GM18498 (cell line): ENCODE results near the gene APC2.
A peak's percentile ranks its signal among the peaks of the same experiment; 100 is the strongest.

Experiments
- ATAC-seq: cut with Tn5 transposase; IDR thresholded peaks from one replicate; pipeline ENCODE4 v1.9.1; 2021; ENCODE audit warnings: mild to moderate bottlenecking, moderate library complexity; ENCODE audit not compliant: unreplicated experiment

Gene APC2

GRCh38 chr19:1465191-1466016 lies 15.5 kb downstream of the APC2 start:
- no peak for ATAC-seq

DNA sequence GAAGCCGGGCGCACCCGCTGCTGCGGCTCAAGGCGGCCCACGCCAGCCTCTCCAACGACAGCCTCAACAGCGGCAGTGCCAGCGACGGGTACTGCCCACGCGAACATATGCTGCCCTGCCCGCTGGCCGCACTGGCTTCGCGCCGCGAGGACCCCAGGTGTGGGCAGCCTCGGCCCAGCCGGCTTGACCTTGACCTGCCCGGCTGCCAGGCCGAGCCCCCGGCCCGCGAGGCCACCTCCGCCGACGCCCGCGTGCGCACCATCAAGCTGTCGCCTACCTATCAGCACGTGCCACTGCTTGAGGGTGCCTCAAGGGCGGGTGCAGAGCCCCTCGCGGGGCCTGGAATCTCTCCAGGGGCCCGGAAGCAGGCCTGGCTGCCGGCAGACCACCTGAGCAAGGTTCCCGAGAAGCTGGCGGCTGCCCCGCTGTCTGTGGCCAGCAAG lies 16.1 kb downstream of the APC2 start:
- no peak for ATAC-seq

DNA sequence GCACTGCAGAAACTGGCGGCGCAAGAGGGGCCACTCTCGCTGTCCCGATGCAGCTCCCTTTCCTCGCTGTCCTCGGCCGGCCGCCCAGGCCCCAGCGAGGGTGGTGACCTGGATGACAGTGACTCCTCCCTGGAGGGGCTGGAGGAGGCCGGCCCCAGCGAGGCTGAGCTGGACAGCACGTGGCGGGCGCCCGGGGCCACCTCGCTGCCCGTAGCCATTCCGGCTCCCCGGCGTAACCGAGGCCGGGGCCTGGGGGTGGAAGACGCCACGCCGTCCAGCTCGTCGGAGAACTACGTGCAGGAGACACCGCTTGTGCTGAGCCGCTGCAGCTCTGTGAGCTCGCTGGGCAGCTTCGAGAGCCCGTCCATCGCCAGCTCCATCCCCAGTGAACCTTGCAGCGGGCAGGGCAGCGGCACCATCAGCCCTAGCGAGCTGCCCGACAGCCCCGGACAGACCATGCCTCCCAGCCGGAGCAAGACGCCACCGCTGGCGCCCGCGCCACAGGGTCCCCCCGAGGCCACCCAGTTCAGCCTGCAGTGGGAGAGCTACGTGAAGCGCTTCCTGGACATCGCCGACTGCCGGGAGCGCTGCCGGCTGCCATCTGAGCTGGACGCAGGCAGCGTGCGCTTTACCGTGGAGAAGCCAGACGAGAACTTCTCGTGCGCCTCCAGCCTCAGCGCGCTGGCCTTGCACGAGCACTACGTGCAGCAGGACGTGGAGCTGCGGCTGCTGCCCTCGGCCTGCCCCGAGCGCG lies 16.7 kb downstream of the APC2 start:
- ATAC-seq, result no peak

- ATAC-seq, result no peak
Observed at GRCh38 chr19:1467215-1467489, 17.2 kb downstream of the APC2 start.

DNA sequence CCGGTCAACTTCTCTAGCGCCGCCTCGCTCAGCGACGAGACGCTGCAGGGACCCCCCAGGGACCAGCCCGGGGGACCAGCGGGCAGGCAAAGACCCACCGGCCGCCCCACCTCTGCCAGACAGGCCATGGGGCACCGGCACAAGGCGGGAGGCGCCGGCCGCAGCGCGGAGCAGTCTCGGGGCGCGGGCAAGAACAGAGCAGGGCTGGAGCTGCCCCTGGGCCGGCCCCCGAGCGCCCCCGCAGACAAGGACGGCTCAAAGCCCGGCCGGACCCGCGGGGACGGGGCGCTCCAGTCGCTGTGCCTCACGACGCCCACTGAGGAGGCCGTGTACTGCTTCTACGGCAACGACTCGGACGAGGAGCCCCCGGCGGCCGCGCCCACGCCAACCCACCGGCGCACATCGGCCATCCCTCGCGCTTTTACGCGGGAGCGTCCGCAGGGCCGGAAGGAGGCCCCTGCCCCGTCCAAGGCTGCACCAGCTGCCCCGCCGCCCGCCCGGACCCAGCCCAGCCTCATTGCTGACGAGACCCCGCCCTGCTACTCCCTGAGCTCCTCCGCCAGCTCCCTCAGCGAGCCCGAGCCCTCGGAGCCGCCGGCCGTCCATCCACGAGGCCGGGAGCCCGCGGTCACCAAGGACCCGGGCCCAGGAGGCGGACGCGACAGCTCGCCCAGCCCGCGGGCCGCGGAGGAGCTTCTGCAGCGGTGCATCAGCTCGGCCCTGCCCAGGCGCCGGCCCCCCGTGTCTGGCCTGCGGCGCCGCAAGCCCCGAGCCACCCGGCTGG lies 17.8 kb downstream of the APC2 start:
- no peak for ATAC-seq

- ATAC-seq, result no peak
Observed at GRCh38 chr19:1468274-1468820, 18.4 kb downstream of the APC2 start.

DNA sequence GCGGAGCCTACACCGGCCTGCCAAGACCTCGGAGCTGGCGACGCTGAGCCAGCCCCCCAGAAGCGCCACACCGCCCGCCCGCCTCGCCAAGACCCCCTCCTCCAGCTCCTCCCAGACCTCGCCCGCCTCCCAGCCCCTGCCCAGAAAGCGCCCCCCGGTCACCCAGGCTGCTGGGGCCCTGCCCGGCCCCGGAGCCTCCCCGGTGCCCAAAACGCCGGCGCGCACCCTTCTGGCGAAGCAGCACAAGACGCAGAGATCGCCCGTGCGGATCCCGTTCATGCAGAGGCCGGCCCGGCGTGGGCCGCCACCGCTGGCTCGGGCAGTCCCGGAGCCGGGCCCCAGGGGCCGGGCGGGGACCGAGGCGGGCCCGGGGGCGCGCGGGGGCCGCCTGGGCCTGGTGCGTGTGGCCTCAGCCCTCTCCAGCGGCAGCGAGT lies 18.9 kb downstream of the APC2 start:
- no peak for ATAC-seq

DNA sequence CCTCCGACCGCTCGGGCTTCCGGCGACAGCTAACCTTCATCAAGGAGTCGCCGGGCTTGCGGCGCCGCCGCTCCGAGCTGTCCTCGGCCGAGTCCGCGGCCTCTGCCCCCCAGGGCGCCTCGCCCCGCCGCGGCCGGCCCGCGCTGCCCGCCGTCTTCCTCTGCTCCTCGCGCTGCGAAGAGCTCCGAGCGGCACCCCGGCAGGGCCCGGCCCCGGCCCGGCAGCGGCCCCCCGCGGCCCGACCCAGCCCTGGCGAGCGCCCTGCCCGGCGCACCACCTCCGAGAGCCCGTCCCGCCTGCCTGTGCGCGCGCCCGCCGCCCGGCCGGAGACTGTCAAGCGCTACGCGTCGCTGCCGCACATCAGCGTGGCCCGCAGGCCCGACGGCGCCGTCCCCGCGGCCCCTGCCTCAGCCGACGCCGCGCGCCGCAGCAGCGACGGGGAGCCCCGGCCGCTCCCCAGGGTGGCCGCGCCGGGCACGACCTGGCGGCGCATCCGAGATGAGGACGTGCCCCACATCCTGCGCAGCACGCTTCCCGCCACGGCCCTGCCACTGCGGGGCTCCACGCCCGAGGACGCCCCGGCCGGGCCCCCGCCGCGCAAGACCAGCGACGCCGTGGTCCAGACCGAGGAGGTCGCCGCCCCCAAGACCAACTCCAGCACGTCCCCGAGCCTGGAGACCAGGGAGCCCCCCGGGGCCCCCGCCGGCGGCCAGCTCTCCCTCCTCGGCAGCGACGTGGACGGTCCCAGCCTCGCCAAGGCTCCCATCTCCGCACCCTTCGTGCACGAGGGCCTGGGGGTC lies 19.5 kb downstream of the APC2 start:
- no peak for ATAC-seq

DNA sequence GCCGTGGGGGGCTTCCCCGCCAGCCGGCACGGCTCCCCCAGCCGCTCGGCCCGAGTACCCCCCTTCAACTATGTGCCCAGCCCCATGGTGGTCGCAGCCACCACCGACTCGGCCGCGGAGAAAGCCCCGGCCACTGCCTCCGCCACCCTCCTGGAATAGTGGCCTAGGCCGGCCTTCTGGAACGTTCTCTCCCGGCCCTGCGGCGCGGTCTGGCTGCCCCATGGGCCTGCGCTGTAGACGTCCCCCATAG lies 20.1 kb downstream of the APC2 start:
- no peak for ATAC-seq

DNA sequence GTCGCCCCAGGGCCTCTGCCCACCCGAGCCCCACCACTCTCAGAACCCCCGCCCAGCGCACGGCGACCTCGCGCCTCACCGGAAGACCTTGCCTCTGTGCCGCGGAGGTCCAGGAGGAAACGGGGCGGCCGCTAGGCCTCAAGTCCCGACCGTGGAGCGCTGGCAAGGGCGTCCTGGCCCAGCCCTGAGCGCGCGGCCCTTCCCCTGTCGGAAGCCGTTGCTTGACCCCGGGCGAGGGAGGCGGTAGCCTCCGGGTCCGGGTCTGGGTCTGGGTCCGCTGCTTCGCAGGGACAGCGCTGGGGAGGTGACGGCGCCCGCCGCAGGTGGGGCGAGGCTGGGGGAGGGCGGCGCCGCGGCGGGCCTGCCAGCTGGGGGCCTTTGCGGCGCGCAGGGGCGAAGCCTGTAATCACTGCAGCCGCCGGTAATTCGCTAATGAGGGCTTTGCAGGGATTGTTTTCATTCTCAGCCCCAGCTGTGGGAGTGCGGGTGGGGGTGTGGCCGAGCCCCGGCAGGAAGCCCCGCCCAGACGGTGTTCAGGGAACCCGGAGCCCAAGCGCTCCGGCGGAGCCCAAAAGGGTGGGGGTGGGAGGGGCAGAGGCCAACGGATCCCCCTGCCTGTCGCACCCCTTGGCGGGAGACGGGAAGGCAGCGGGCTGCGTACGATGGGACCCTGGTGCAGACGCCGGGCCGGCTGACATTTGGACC lies 20.5 kb downstream of the APC2 start:
- ATAC-seq, result peak; percentile 42

DNA sequence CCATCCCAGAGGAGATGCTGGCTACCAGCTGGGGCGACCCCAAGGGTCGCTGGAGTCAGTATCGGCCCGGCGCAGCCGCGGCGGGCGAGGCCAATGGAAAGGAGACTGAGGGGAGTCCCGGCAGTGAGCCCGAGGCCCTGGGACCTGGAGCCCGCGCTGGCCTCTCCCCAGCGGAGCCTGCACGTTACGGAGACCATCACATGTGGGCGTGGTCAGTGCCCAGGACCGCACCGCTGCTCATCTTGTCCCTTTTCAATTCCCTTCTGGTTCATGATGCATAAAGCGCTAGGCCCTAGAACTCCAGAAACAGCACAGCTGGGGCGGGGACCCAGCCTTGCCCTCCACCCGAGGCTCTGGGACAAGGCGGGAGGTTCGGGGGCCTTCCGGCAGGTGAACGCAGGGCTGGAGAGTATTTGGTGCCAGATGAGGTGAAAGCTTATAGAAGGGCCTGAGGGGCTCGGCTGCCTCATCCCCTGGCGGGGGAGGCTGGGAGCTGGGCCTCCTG lies 21.1 kb downstream of the APC2 start:
- no peak for ATAC-seq

- no peak for ATAC-seq
Observed at GRCh38 chr19:1471515-1472160, 21.7 kb downstream of the APC2 start.

DNA sequence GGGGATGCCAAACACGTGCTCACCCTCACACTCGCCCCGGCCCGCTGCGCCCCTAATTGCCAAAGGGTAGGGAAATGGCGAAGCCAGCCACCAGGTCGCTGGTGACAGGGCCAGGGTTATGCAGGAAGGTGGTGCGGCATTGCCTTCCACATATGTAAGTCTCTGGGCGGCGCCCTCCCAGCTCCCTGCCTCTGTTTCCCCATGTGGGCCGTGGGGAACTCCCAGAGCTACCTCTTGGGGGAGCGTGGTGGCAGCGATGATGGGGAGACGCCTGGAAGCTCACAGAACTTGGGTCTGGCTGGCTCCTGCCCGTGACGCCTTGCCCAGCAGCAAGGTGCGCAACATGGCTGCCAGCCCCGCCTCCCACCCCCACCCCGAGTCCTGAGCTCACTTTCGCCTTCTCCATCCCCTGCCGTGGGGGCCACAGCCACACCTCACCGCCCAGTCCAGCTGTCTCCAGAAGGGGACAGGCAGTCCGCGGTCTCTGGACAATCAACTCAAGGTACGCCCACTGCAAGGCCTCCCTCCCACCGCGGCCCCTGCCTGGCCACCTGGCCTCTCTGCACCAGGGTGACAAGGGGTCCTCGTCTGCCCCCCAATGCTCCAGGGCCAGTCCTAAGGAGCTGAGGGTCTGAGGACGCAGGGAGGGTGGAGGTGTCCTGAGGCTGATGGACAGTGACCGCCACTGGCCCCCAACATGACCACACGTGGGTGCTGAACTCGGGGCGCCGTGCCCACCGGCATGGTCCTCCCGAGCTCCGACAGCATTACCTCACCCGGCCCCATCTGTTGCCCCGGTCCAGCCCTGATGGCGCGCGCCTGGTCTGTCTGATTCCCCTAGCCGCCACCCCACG lies 22.5 kb downstream of the APC2 start:
- no peak for ATAC-seq

GRCh38 chr19:1473085-1473851 lies 23.3 kb downstream of the APC2 start:
- ATAC-seq, result no peak

DNA sequence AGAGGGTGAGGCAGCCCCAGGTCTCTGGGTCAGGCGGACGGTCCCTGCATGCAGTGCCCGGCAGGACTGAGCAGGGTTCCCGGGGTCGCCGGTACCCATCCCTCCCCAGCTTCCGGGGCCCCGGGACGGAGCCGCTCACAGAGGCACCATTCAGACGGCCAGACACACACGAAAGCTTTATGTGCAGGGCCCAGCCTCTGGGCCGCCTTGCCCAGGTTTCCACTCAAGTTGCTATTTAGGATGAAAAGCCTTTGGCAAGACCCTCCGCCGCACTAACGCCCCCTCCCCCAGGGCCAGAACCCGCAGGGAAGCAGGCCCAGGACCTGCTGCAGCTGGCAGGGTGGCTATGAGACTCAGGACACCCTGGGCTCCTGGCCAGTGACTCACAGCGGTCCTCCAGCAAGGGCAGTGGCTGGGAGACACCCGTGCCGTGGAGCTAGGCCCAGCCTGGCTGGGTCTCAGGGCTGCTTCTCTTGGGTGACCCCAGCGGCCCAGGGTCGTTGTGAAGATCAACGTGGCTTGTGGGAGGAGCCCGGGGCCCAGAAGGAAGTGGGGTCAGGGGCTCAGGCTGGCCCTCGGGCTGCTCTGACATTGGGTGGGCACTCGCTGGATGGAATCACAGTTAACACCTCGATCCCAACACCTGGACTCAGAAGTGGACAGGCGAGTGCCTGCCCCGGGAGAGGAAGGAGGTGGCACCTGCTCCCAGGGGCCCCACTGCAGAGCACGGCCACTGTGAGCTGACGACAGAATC lies 24.3 kb downstream of the APC2 start:
- no peak for ATAC-seq

- no peak for ATAC-seq
Observed at GRCh38 chr19:1474765-1475351, 24.9 kb downstream of the APC2 start.
